PC-3 (cell line): ENCODE data around the gene RASAL2. TPM values are rescaled to one million over a fixed set of nuclear protein-coding genes. Genes with fewer than 3 reads are reported as not detected.
"Not testable (repeated sequence)": the region's sequence is repeated elsewhere in the genome, so short reads cannot be mapped to it uniquely, and the experiment has no call there.

Source experiments
- ATAC-seq: fragments of 200-7000 bp; cut with Tn5 transposase; 2 replicates; pipeline ENCODE4 v1.9.1; 2020; ENCODE audit warnings: mild to moderate bottlenecking, moderate library complexity
- BruUV-seq: library from RNA; stranded (reverse); fragments of 400-500 nt; replicated peaks from 2 replicates; lab custom pipeline; 2021; lab: Mats Ljungman, UMichigan
- CTCF ChIA-PET: fragments of 300-600 bp; sonication (Branson Sonifier 250); formaldehyde crosslinking; loops from one replicate; lab custom pipeline; 2022; ENCODE audit warnings: antibody characterized with exemption; lab: Charles Lee
- POLR2A ChIA-PET: fragments of 300-600 bp; sonication (Branson Sonifier 250); formaldehyde crosslinking; loops from one replicate; lab custom pipeline; 2022; ENCODE audit warnings: antibody characterized with exemption; ENCODE audit not compliant: unreplicated experiment; lab: Charles Lee
- DNase-seq: peaks from one replicate; pipeline ENCODE4 v3.0.0-alpha.2; 2015
- H2AFZ ChIP-seq: fragments of 300-600 bp; sonication (generic); 2 replicates; pipeline ENCODE4 v1.6.0; 2016; ENCODE audit warnings: antibody characterized with exemption, low read length
- H3F3A ChIP-seq: fragments of 300-600 bp; sonication (generic); one replicate; pipeline ENCODE4 v1.6.0; 2017; ENCODE audit warnings: antibody characterized with exemption, low read length, control low read depth, mild to moderate bottlenecking; ENCODE audit not compliant: unreplicated experiment
- H3K27ac ChIP-seq: fragments of 300-600 bp; sonication (generic); 2 replicates; pipeline ENCODE4 v1.5.1; 2016; ENCODE audit warnings: mild to moderate bottlenecking, low read length
- H3K27me3 ChIP-seq: fragments of 300-600 bp; sonication (generic); 2 replicates; pipeline ENCODE4 v1.6.1; 2016; ENCODE audit warnings: low read length, mixed read lengths
- H3K36me3 ChIP-seq: fragments of 300-600 bp; sonication (generic); 2 replicates; pipeline ENCODE4 v1.6.1; 2016; ENCODE audit warnings: low read depth, mixed run types, low read length, mixed read lengths
- H3K4me1 ChIP-seq: fragments of 300-600 bp; sonication (generic); 2 replicates; pipeline ENCODE4 v1.5.1; 2016; ENCODE audit warnings: low read length; ENCODE audit not compliant: insufficient read depth
- H3K4me2 ChIP-seq: fragments of 300-600 bp; sonication (generic); 2 replicates; pipeline ENCODE4 v1.6.0; 2016; ENCODE audit warnings: low read length
- H3K4me3 ChIP-seq: fragments of 300-600 bp; sonication (generic); 2 replicates; pipeline ENCODE4 v1.5.1; 2016; ENCODE audit warnings: mild to moderate bottlenecking, low read length, mixed read lengths
- H3K79me2 ChIP-seq: fragments of 300-600 bp; sonication (generic); 2 replicates; pipeline ENCODE4 v1.6.1; 2017; ENCODE audit warnings: low read length, mixed read lengths
- H3K9ac ChIP-seq: fragments of 300-600 bp; sonication (generic); 2 replicates; pipeline ENCODE4 v1.6.0; 2016; ENCODE audit warnings: mild to moderate bottlenecking, low read length
- H3K9me2 ChIP-seq: fragments of 300-600 bp; sonication (generic); replicated peaks from 2 replicates; pipeline ENCODE4 v1.6.1; 2016; ENCODE audit warnings: mixed run types, low read length, mixed read lengths
- H3K9me3 ChIP-seq: fragments of 300-600 bp; sonication (generic); 2 replicates; pipeline ENCODE4 v1.6.1; 2016; ENCODE audit warnings: low read length, mixed read lengths
- H4K20me1 ChIP-seq: fragments of 300-600 bp; sonication (generic); 2 replicates; pipeline ENCODE4 v1.6.1; 2016; ENCODE audit warnings: low read length, mixed read lengths
- EZH2 ChIP-seq: fragments of 300-600 bp; sonication (generic); IDR thresholded peaks from one replicate; pipeline ENCODE4 v1.6.1; 2017; ENCODE audit warnings: antibody characterized with exemption, mild to moderate bottlenecking, low read length; ENCODE audit not compliant: unreplicated experiment
- EZH2phosphoT487 ChIP-seq: fragments of 300-600 bp; sonication (generic); IDR thresholded peaks from 2 replicates; pipeline ENCODE4 v1.6.1; 2018; ENCODE audit warnings: mild to moderate bottlenecking, antibody characterized with exemption, low read length, borderline replicate concordance
- intact Hi-C: fragments of 100-400 bp; cut with micrococcal nuclease; formaldehyde crosslinking; loops from 2 replicates; pipeline ENCODE4 v1.9.0; 2023
- total RNA-seq: library from RNA; depleted of rRNA; stranded (reverse); fragments of >200 nt; gene quantifications from 2 replicates; pipeline ENCODE4 v1.2.3, GENCODE V29; 2014
- TF ChIP-seq, protein P1 (sequence below): fragments of 300-600 bp; sonication (generic); conservative IDR thresholded peaks from 2 replicates; pipeline ENCODE4 v1.5.1; 2017; ENCODE audit warnings: antibody characterized with exemption, low read depth, mild to moderate bottlenecking, low read length

Gene RASAL2
- total RNA-seq, 1 experiment from 2014 or later = 7.9 TPM

DNA sequence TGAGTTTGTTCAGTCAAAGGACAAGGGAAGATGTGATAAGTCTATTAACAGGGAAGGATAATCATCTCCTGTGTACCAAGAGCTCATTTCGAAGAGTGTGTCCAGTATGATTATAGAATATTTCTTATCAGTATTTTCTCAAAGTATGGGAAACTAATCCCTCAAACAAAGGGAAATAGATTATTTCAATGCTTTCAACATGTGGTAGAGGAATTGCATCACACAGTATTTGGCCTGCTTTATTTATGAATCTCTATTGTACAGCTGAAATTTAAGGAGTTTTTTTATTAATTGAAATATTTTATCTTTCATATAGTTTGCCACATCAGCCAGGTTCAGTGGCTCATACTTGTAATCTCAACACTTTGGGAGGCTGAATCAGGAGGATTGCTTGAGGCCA is 251.9 kb downstream of the RASAL2 start:
- H3K27me3 ChIP-seq = no peaks in the 10 kb centered on the region
- H4K20me1 ChIP-seq = no peaks in the 10 kb centered on the region
- ChIA-PET POLR2A (interaction anchor here (0.7 kb wide), 1 partner anchor 314 kb away, joined by 4 read pairs; no protein-coding TSS in a partner anchor), CTCF (no interaction called here)
- no peak overlapping the region for H3K4me2 ChIP-seq
- no peak overlapping the region for H3K27ac ChIP-seq
- DNase-seq = no peak
- ATAC-seq = no peak
- H2AFZ ChIP-seq = no peak overlapping the region
- peaks cover 30% of the 10 kb centered on the region for H3K4me1 ChIP-seq
- no peaks in the 10 kb centered on the region for H3F3A ChIP-seq
- H3K9me3 ChIP-seq = no peaks in the 10 kb centered on the region
- intact Hi-C loops = loop anchor here (10.0 kb wide), 1 partner anchor 69 kb away; no protein-coding TSS in a partner anchor
- H3K9ac ChIP-seq = no peak overlapping the region
- no peaks in the 10 kb centered on the region for H3K36me3 ChIP-seq
- no peak overlapping the region for H3K4me3 ChIP-seq
- TF ChIP-seq EZH2 = no peak
- TF ChIP-seq EZH2phosphoT487 = no peak
- TF ChIP-seq, protein P1, sequence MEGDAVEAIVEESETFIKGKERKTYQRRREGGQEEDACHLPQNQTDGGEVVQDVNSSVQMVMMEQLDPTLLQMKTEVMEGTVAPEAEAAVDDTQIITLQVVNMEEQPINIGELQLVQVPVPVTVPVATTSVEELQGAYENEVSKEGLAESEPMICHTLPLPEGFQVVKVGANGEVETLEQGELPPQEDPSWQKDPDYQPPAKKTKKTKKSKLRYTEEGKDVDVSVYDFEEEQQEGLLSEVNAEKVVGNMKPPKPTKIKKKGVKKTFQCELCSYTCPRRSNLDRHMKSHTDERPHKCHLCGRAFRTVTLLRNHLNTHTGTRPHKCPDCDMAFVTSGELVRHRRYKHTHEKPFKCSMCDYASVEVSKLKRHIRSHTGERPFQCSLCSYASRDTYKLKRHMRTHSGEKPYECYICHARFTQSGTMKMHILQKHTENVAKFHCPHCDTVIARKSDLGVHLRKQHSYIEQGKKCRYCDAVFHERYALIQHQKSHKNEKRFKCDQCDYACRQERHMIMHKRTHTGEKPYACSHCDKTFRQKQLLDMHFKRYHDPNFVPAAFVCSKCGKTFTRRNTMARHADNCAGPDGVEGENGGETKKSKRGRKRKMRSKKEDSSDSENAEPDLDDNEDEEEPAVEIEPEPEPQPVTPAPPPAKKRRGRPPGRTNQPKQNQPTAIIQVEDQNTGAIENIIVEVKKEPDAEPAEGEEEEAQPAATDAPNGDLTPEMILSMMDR = no peak
- no TSS peak for BruUV-seq
- no peaks in the 10 kb centered on the region for H3K9me2 ChIP-seq
- 0 out of 2 replicates have a peak, but pooled peaks cover 13% of the 10 kb centered on the region for H3K79me2 ChIP-seq

DNA sequence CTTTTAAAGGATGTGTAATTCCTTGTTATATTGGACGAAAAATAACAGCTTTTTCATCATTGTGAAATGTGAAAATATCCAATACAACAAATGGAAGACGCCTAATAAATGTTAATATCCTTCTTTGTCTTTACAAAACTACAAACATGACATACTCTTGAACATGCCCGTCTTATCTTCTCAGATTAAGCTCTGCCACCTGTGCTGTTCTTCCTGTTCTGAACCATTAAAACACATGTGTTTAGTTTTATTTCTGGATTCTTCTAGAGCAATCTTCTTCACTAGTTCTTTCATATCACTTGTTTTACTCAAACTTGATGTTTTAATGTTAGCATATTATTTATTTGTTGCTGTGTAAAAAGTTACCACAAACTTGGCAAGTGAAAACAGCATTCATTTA is 255.9 kb downstream of the RASAL2 start:
- intact Hi-C loops = loop anchor here (10.0 kb wide), 1 partner anchor 65 kb away; no protein-coding TSS in a partner anchor
- Histone ChIP-seq H3K9me2 (no peaks in the 10 kb centered on the region), H3K9me3 (no peaks in the 10 kb centered on the region), H4K20me1 (no peaks in the 10 kb centered on the region), H3F3A (no peaks in the 10 kb centered on the region), H3K9ac (no peak overlapping the region), H3K4me1 (peaks cover 9% of the 10 kb centered on the region), H2AFZ (no peak overlapping the region), H3K27me3 (no peaks in the 10 kb centered on the region), H3K4me2 (no peak overlapping the region), H3K79me2 (0 out of 2 replicates have a peak, but pooled peaks cover 4% of the 10 kb centered on the region), H3K36me3 (no peaks in the 10 kb centered on the region), H3K4me3 (no peak overlapping the region), H3K27ac (no peak overlapping the region)
- POLR2A ChIA-PET = no interaction called here
- no peak for ATAC-seq
- TF ChIP-seq, protein P1 = no peak
- TF ChIP-seq EZH2 = no peak
- no peak for TF ChIP-seq EZH2phosphoT487
- DNase-seq = no peak
- BruUV-seq = no TSS peak
- CTCF ChIA-PET = no interaction called here

DNA sequence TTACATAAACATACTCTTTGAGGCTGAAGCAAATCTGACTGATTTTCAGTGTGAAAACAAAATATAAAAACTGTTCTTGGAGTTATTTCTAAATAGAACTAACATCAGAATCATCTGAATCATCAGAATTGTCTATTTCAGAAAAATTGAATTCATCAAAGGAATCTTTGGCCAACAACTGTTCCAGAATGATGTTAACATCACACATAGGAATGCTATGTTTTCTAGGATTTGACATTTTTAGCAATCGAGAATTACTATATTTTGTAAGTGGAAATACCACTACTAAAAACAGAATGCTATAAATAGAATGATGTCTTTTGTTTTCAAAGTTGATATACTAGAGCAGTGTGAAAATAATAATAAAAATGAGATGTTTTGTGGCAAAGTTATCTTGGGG is 258.0 kb downstream of the RASAL2 start:
- POLR2A ChIA-PET = interaction anchor here (0.6 kb wide), 1 partner anchor 120 kb away, joined by 3 read pairs; no protein-coding TSS in a partner anchor
- H3K36me3 ChIP-seq, H2AFZ ChIP-seq, H3K4me3 ChIP-seq, H3F3A ChIP-seq, intact Hi-C loops, H4K20me1 ChIP-seq, ATAC-seq, H3K79me2 ChIP-seq, H3K27me3 ChIP-seq, CTCF ChIA-PET, H3K9ac ChIP-seq, DNase-seq, H3K27ac ChIP-seq, H3K9me3 ChIP-seq, H3K4me1 ChIP-seq, H3K4me2 ChIP-seq, BruUV-seq, H3K9me2 ChIP-seq: not testable (repeated sequence)
